ENCODE data around the gene SLC25A25. TPM values are rescaled to one million over a fixed set of nuclear protein-coding genes. Genes with fewer than 3 reads are reported as not detected.

The SLC25A25 gene
- total RNA-seq, 2 experiments from 2014 or later: 16.9 to 17.7 TPM

GRCh38 chr9:128098297-128099230, 30.5 kb downstream of the SLC25A25 start:
- Histone ChIP-seq H3K9me3 (ENCODE audit: control insufficient read depth in 1 of 2, insufficient read depth in 1 of 2, low read length in 2 of 2) (no peaks in the 10 kb centered on the region), H3K4me3 (ENCODE audit: low read length) (no peak overlapping the region), H3K36me3 (ENCODE audit: insufficient read depth, low read length) (peaks cover 55% of the 10 kb centered on the region), H3K4me1 (ENCODE audit: insufficient read depth, low read length) (peaks cover 71% of the 10 kb centered on the region), H3K27ac (ENCODE audit: low read depth in 1 of 2, low read length in 2 of 2) (no peak overlapping the region), H3K27me3 (ENCODE audit: control insufficient read depth in 1 of 2, insufficient read depth in 2 of 2, low read length in 2 of 2) (no peaks in the 10 kb centered on the region)
- ChIA-PET CTCF (interaction anchor here (0.8 to 1.4 kb wide), 2 partner anchors 8 to 19 kb away, joined by 3 read pairs; no protein-coding TSS in a partner anchor), POLR2A (interaction anchor here (1.1 to 1.7 kb wide), 3 partner anchors 8 to 31 kb away, joined by 4 to 7 read pairs (median 4); partner anchors contain the start of gene NAIF1)
- intact Hi-C loops (cut with DNase I, micrococcal nuclease): no loop called here
- Mint-ChIP-seq H3K27me3 (no peaks in the 10 kb centered on the region), H3K4me1 (ENCODE audit: low read depth) (peaks cover 66% of the 10 kb centered on the region), H3K27ac (peak overlapping the region; percentile 78), H3K9me3 (no peaks in the 10 kb centered on the region), H3K4me3 (peak overlapping the region; percentile 51), H3K36me3 (ENCODE audit: low read depth) (peaks cover 58% of the 10 kb centered on the region)
- TF ChIP-seq CTCF (IDR thresholded peaks at IDR 0.05): no peak
- peak in 13 of 14 experiments; percentile 25 to 82 (median 55) for DNase-seq
- peak; percentile 71 for ATAC-seq (ENCODE audit: poor library complexity)

GRCh38 chr9:128099231-128099931, 31.3 kb downstream of the SLC25A25 start:
- no peak for DNase-seq
- POLR2A ChIA-PET: interaction anchor here (1.1 to 1.4 kb wide), 3 partner anchors 8 to 28 kb away, joined by 4 to 5 read pairs (median 4); no protein-coding TSS in a partner anchor
- H3K4me3 ChIP-seq (ENCODE audit: low read length): no peak overlapping the region

More at GRCh38 chr9:128099231-128099931, 31.3 kb downstream of the SLC25A25 start:
- intact Hi-C loops (cut with DNase I, micrococcal nuclease): no loop called here
- CTCF ChIA-PET: interaction anchor here (1.4 kb wide), 1 partner anchor 18 kb away, joined by 3 read pairs; no protein-coding TSS in a partner anchor
- Mint-ChIP-seq H3K27ac (peak overlapping the region; percentile 61), H3K27me3 (no peaks in the 10 kb centered on the region), H3K4me3 (peak overlapping the region; percentile 51), H3K36me3 (ENCODE audit: low read depth) (peaks cover 63% of the 10 kb centered on the region), H3K4me1 (ENCODE audit: low read depth) (peaks cover 67% of the 10 kb centered on the region), H3K9me3 (no peaks in the 10 kb centered on the region)
- Histone ChIP-seq H3K27me3 (ENCODE audit: control insufficient read depth in 1 of 2, insufficient read depth in 2 of 2, low read length in 2 of 2) (no peaks in the 10 kb centered on the region), H3K4me1 (ENCODE audit: insufficient read depth, low read length) (peaks cover 71% of the 10 kb centered on the region), H3K9me3 (ENCODE audit: control insufficient read depth in 1 of 2, insufficient read depth in 1 of 2, low read length in 2 of 2) (no peaks in the 10 kb centered on the region), H3K36me3 (ENCODE audit: insufficient read depth, low read length) (peaks cover 63% of the 10 kb centered on the region), H3K27ac (ENCODE audit: low read depth in 1 of 2, low read length in 2 of 2) (peak overlapping the region in 1 of 2 donors; percentile 16)
- TF ChIP-seq CTCF (IDR thresholded peaks at IDR 0.05): no peak
- no peak for ATAC-seq (ENCODE audit: poor library complexity)
